ENCODE data around the gene ACLY. TPM values are rescaled to one million over a fixed set of nuclear protein-coding genes. Genes with fewer than 3 reads are reported as not detected.

Gene ACLY
- total and polyA plus RNA-seq, 2 of the 13 experiments (the other 11 are each of a cell fraction or from before 2014, with no cell fraction given): 111 to 218 TPM

DNA sequence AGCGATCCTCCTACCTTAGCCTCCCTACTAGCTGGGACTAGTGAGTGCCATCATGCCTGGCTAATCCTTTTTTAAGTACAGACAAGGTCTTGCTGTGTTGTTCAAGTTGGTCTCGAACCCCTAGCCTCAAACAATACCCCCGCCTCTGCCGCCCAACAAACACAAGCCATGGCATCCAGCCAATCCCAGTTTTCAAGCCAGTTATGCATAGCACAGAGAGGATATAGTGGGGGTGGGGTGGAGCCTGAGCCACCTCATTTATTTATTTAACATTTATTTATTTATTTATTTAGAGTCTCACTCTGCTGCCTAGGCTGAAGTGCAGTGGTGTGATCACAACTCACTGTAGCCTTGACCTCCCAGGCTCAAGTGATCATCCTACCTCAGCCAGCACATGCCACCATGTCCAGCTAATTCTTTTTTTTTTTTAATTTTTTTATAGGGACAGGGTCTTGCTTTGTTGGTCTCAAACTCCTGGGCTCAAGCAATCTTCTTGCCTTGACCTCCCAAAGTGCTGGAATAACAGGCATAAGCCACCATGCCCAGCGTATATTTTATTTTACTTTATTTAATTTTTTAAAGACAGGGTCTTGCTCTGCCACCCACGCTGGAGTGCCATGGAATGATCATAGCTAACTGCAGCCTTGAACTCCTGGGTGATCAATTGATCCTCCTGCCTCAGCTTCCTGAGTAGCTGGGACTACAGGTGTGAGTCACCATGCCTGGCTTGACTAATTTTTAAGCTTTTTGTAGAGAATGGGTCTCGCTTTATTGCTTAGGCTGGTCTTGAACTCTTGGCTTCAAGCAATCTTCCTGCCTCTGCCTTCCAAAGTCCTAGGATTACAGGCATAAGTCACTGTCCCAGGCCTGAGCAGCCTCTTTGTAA lies 27.4 kb downstream of the ACLY start:
- in situ Hi-C loops (cut with HindIII; ENCODE audit: extremely low pct_ligation_motif_present, low pct_unique_long_range_greater_than_20kb): no loop called here
- no peaks in the 10 kb centered on the region for H3K9me3 ChIP-seq (ENCODE audit: low read length)
- H4K20me1 ChIP-seq (ENCODE audit: insufficient read depth, low read length): no peaks in the 10 kb centered on the region
- H3K4me1 ChIP-seq (ENCODE audit: insufficient read depth, low read length): peaks cover 35% of the 10 kb centered on the region
- WGBS (ENCODE audit: low lambda C conversion rate): 95% methylated on average over 7 of the region's 7 CpGs
- H3K27me3 ChIP-seq (ENCODE audit: control insufficient read depth in 1 of 2, insufficient read depth in 2 of 2, low read length in 2 of 2): no peaks in the 10 kb centered on the region
- peak overlapping the region; percentile 68 for H3K27ac ChIP-seq (ENCODE audit: extremely low read length, insufficient read depth, low read length)
- DNase-seq (ENCODE audit: low spot score): peak; percentile 29
- H3K4me2 ChIP-seq (ENCODE audit: low read depth, low read length): no peak overlapping the region
- H2AFZ ChIP-seq (ENCODE audit: low read length): no peak overlapping the region
- no TSS peak for BruUV-seq (replicated peaks)
- ChIA-PET POLR2A (interaction anchor here (0.6 to 3.8 kb wide), 9 partner anchors 10 to 105 kb away, joined by 3 to 18 read pairs (median 3); partner anchors contain the start of genes ACLY, JUP, KLHL11 and ODAD4), CTCF (ENCODE audit: low intra/inter-chr PET ratio, low total read pairs) (no interaction called here)
- ATAC-seq: peak; percentile 22; the same call in 2 of the 3 replicates
- no peaks in the 10 kb centered on the region for H3K79me2 ChIP-seq (ENCODE audit: insufficient read depth, low read length)
- no peak overlapping the region; the same call in 1 of the 2 replicates for H3K9ac ChIP-seq (ENCODE audit: insufficient read depth, low read depth, low read length)
- peak; percentile 63 for FAIRE-seq
- intact Hi-C loops (cut with micrococcal nuclease; ENCODE audit: unreplicated experiment): no loop called here
- H3K4me3 ChIP-seq (replicated peaks in 1 of 3; ENCODE audit: insufficient read depth in 1 of 3, low read depth in 2 of 3, low read length in 3 of 3): no peak overlapping the region
- H3K36me3 ChIP-seq (replicated peaks in 1 of 2; ENCODE audit: control insufficient read depth in 1 of 2, insufficient read depth in 2 of 2, low read length in 2 of 2): peaks cover 36 to 81% of the 10 kb centered on the region in 2 experiments
- no peak for TF ChIP-seq TRAFD1 (CRISPR knock-in tag; IDR thresholded peaks at IDR 0.05; ENCODE audit: borderline replicate concordance)
- TF ChIP-seq CAMTA2 (CRISPR knock-in tag; IDR thresholded peaks at IDR 0.05; ENCODE audit: borderline replicate concordance): no peak
- no peak for TF ChIP-seq MED8 (CRISPR knock-in tag; IDR thresholded peaks at IDR 0.05; ENCODE audit: insufficient replicate concordance)
- TF ChIP-seq ZNF274 (CRISPR knock-in tag; IDR thresholded peaks at IDR 0.05): no peak
- TF ChIP-seq, protein P1, sequence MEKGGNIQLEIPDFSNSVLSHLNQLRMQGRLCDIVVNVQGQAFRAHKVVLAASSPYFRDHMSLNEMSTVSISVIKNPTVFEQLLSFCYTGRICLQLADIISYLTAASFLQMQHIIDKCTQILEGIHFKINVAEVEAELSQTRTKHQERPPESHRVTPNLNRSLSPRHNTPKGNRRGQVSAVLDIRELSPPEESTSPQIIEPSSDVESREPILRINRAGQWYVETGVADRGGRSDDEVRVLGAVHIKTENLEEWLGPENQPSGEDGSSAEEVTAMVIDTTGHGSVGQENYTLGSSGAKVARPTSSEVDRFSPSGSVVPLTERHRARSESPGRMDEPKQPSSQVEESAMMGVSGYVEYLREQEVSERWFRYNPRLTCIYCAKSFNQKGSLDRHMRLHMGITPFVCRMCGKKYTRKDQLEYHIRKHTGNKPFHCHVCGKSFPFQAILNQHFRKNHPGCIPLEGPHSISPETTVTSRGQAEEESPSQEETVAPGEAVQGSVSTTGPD (CRISPR knock-in tag; IDR thresholded peaks at IDR 0.05): no peak
- peak; percentile 85 for TF ChIP-seq FOSL2 (CRISPR knock-in tag; IDR thresholded peaks at IDR 0.05)
- TF ChIP-seq ZNF775 (CRISPR knock-in tag; IDR thresholded peaks at IDR 0.05; ENCODE audit: borderline replicate concordance): no peak
- TF ChIP-seq MXD4 (CRISPR knock-in tag; IDR thresholded peaks at IDR 0.05): no peak
- TF ChIP-seq JUN (CRISPR knock-in tag; IDR thresholded peaks at IDR 0.05): no peak
- no peak for TF ChIP-seq NR0B2 (CRISPR knock-in tag; IDR thresholded peaks at IDR 0.05)
- peak; percentile 15; the same call in 1 of the 2 replicates for TF ChIP-seq HMG20A (CRISPR knock-in tag; IDR thresholded peaks at IDR 0.05; ENCODE audit: borderline replicate concordance)
- TF ChIP-seq BRF2 (CRISPR knock-in tag; IDR thresholded peaks at IDR 0.05): no peak
- no peak for TF ChIP-seq KLF6 (CRISPR knock-in tag; IDR thresholded peaks at IDR 0.05)
- no peak for TF ChIP-seq BRCA1 (CRISPR knock-in tag; IDR thresholded peaks at IDR 0.05)
- peak; percentile 43; the same call in 1 of the 2 replicates for TF ChIP-seq NR2F6 (IDR thresholded peaks at IDR 0.05)
- TF ChIP-seq NR2F6 (CRISPR knock-in tag; IDR thresholded peaks at IDR 0.05): no peak
- no peak for TF ChIP-seq ZNF746 (CRISPR knock-in tag; IDR thresholded peaks at IDR 0.05)
- no peak for TF ChIP-seq SP5 (CRISPR knock-in tag; IDR thresholded peaks at IDR 0.05; ENCODE audit: borderline replicate concordance, low read depth)
- TF ChIP-seq ZNF530 (CRISPR knock-in tag; IDR thresholded peaks at IDR 0.05; ENCODE audit: low read depth): no peak
- peak; percentile 37; the same call in 1 of the 2 replicates for TF ChIP-seq NFIC (IDR thresholded peaks at IDR 0.05; ENCODE audit: low read length)
- TF ChIP-seq ETV5 (CRISPR knock-in tag; IDR thresholded peaks at IDR 0.05; ENCODE audit: borderline replicate concordance): peak; percentile 77; the same call in 1 of the 2 replicates

All from HepG2 (cell line).